Measurements from ENCODE around the gene SLC35A5.

GRCh38 chr3:112623213-112623612 is 61.4 kb downstream of the SLC35A5 start:
- TF ChIP-seq EZH2 (IDR thresholded peaks at IDR 0.05; ENCODE audit: borderline replicate concordance, low read length) (no peak), CTCF (conservative IDR thresholded peaks at IDR 0.05 in 1 of 2, IDR thresholded peaks at IDR 0.05 in 1 of 2; ENCODE audit: extremely low read depth in 1 of 2, insufficient read depth in 1 of 2, low read depth in 1 of 2, low read length in 2 of 2) (no peak)
